Right ventricle myocardium inferior (tissue), 1 donor: Measurements from ENCODE around the gene RTN3. TPM values are rescaled to one million over a fixed set of nuclear protein-coding genes. Genes with fewer than 3 reads are reported as not detected.

ENCODE experiments used
- ATAC-seq: fragments of 200-7000 bp; cut with Tn5 transposase; one replicate; pipeline ENCODE4 v1.9.1; 2020; ENCODE audit warnings: mild to moderate bottlenecking, moderate library complexity
- DNase-seq: peaks from one replicate; pipeline ENCODE4 v3.0.0; 2021; ENCODE audit errors: missing footprints
- intact Hi-C: fragments of 100-400 bp; cut with DNase I; formaldehyde crosslinking; loops from one replicate; pipeline ENCODE4 v1.11.0; 2022
- total RNA-seq: library from RNA; stranded (reverse); fragmentation: NEBNext Ultra II Directional; extraction: Animal tissue kit (Norgen Biotek cat#: 25700); gene quantifications from one replicate; pipeline ENCODE4 v1.2.1, GENCODE V29; 2021
- donor health status: DM: no; HTN: yes; CAD: no; lungs with severe emphysema.

Gene RTN3
- total RNA-seq, 1 donor from 2014 or later = 52.4 TPM

DNA sequence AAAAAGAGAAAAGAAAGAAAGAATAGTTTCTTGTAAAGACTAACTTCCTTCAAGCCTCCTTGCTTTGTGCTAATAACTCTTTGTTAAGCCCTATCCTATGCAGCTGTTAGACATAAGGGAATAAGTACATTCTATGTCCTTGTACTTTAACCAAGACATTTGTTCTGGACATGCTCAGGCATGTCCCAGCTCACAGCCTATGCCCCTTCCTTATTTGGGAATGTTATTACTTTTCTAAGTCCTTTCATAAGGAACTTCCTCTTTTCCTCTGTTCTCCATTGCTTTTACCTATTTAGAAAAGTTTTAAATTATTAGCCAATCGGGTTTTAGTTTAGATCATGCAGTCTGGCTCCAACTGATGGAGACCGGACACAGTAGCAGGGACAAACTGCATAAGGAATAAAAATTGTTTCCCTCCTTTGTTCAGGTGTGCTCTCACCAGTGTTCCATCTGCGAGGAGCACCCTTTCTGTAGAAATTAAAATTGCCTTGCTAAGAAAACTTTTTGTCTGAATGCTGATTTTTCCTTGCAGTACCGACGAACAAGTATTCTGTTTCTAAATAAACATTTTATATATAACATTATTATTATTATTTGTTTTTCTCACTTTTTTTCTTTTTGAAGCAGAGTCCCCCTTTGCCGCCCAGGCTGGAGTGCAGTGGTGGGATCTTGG lies 110.3 kb downstream of the RTN3 start:
- intact Hi-C loops = no loop called here
- ATAC-seq = no peak
- DNase-seq = no peak

DNA sequence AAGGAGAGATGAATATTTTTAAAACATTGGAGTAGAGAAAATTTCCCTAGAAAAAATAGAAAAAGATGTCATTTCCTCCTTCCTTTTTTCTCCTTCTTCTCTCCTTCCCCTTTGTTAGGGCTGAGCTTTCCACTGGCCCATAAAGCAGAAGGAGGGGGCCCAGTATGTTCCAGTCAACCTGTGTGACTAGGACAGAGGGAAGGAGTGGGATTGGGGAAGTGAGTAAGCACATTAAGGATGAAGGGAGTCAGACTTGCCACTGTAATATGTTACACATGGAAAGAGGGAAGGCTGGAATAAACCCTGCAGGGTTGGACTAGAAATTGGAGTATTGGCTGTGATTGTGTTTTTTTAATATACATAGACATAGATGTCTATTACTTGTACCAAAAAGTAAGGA lies 111.9 kb downstream of the RTN3 start:
- DNase-seq (no peak), ATAC-seq (no peak)

GRCh38 chr11:63795066-63795465 lies 113.8 kb downstream of the RTN3 start:
- DNase-seq (no peak), ATAC-seq (no peak)
- intact Hi-C loops = no loop called here

More for the DNA sequence above, 111.9 kb downstream of the RTN3 start:
- intact Hi-C loops = no loop called here

GRCh38 chr11:63800921-63801320 lies 119.6 kb downstream of the RTN3 start:
- no peak for ATAC-seq
- intact Hi-C loops = no loop called here
- no peak for DNase-seq

DNA sequence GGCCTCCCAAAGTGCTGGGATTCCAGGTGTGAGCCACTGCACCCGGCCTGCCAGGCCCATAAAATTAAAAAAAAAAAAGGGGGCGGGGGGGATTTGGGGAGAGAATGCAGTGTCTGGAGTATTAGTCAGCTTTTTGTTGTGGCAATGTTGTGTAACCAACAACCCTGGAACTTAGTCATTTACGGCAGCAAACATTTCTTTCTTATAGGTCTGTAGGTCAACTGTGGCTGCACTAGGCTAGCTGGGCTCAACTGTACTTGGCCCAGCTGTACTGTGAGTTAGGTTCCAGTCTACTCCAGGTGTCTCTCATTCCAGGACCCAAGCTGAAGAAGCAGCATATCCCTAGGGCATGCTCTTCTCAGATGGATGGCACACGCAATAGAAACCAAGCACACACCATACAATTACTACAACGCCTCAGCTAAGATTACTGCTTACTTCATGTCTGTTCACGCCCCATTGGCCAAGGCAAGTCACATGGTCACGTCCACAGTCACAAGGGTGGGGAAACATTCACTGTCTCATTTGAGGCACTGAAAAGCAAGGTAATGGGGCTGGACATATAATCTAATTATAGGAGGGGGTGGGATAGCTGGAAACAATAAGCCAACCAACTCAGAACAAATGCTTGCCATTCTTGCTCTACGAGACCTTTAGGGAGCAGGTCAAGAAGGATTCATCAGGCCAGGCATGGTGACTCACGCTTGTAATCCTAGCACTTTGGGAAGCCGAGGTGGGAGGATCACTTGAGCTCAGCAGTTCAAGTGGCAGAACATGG lies 121.5 kb downstream of the RTN3 start:
- intact Hi-C loops = no loop called here
- ATAC-seq (no peak), DNase-seq (no peak)

- ATAC-seq (no peak), DNase-seq (no peak)
- intact Hi-C loops = no loop called here
These were observed 123.0 kb downstream of the RTN3 start for GRCh38 chr11:63804259-63804658.

GRCh38 chr11:63805844-63806415 lies 124.6 kb downstream of the RTN3 start:
- DNase-seq = no peak
- intact Hi-C loops = no loop called here
- ATAC-seq = peak; percentile 76

Other genes starting within 250 kb of the RTN3 start
- gene PLAAT5, start 190.3 kb upstream of the RTN3 start, total RNA-seq = 4.8 TPM
- 2.6 TPM for gene LGALS12, start 175.4 kb upstream of the RTN3 start, total RNA-seq
- gene PLAAT4, start 144.7 kb upstream of the RTN3 start, total RNA-seq = 36.1 TPM
- 0.92 TPM for gene PLAAT2, start 118.1 kb upstream of the RTN3 start, total RNA-seq
- gene PLAAT3, start 67.1 kb upstream of the RTN3 start, total RNA-seq = 200 TPM
- gene ATL3, start 10.1 kb upstream of the RTN3 start, total RNA-seq = 15.4 TPM
- gene ZFTA, start 87.3 kb downstream of the RTN3 start, total RNA-seq = 12.6 TPM
- 11.9 TPM for gene SPINDOC, start 132.0 kb downstream of the RTN3 start, total RNA-seq
- 37.4 TPM for gene MARK2, start 157.6 kb downstream of the RTN3 start, total RNA-seq
- 11.1 TPM for gene RCOR2, start 235.7 kb downstream of the RTN3 start, total RNA-seq